ENCODE measurements around the gene POLR2E. TPM values are rescaled to one million over a fixed set of nuclear protein-coding genes. Genes with fewer than 3 reads are reported as not detected.

POLR2E gene
- total RNA-seq, 2 donors from 2014 or later = 24.9 to 78.1 TPM

DNA sequence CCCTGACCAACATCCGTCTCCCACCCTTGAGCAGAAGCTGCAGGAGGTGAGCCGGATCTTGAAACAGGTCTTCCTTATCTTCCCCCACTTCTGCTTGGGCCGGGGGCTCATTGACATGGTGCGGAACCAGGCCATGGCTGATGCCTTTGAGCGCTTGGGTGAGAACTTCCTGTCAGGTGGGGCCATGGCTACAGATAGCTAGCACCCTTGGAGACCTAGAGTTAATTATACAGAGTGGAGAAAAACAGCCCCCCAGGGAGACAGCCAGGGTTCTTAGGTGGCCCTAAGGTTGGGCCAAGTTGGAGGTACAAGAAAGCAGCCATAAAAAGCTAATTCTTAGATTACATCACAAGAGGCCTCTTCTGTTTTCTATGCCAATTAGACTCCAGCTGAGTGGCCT, 37.1 kb downstream of the POLR2E start:
- TF ChIP-seq, protein P1, sequence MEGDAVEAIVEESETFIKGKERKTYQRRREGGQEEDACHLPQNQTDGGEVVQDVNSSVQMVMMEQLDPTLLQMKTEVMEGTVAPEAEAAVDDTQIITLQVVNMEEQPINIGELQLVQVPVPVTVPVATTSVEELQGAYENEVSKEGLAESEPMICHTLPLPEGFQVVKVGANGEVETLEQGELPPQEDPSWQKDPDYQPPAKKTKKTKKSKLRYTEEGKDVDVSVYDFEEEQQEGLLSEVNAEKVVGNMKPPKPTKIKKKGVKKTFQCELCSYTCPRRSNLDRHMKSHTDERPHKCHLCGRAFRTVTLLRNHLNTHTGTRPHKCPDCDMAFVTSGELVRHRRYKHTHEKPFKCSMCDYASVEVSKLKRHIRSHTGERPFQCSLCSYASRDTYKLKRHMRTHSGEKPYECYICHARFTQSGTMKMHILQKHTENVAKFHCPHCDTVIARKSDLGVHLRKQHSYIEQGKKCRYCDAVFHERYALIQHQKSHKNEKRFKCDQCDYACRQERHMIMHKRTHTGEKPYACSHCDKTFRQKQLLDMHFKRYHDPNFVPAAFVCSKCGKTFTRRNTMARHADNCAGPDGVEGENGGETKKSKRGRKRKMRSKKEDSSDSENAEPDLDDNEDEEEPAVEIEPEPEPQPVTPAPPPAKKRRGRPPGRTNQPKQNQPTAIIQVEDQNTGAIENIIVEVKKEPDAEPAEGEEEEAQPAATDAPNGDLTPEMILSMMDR (IDR thresholded peaks at IDR 0.05) = no peak
- no peak for TF ChIP-seq POLR2A (IDR thresholded peaks at IDR 0.05)
- DNase-seq = no peak
- H3K9me3 ChIP-seq = no peaks in the 10 kb centered on the region
- no peak overlapping the region for H3K4me3 ChIP-seq
- 92 to 93% methylated on average over 4 to 5 of the region's 5 CpGs for WGBS, 2 donors
- no peak for ATAC-seq
- intact Hi-C loops (cut with DNase I) = no loop called here
- H3K27ac ChIP-seq = no peak overlapping the region
- no peaks in the 10 kb centered on the region for H3K36me3 ChIP-seq (replicated peaks in 1 of 2; ENCODE audit: insufficient read depth in 1 of 2, low read depth in 2 of 2)
- no peaks in the 10 kb centered on the region for H3K4me1 ChIP-seq
- no peaks in the 10 kb centered on the region for H3K27me3 ChIP-seq

DNA sequence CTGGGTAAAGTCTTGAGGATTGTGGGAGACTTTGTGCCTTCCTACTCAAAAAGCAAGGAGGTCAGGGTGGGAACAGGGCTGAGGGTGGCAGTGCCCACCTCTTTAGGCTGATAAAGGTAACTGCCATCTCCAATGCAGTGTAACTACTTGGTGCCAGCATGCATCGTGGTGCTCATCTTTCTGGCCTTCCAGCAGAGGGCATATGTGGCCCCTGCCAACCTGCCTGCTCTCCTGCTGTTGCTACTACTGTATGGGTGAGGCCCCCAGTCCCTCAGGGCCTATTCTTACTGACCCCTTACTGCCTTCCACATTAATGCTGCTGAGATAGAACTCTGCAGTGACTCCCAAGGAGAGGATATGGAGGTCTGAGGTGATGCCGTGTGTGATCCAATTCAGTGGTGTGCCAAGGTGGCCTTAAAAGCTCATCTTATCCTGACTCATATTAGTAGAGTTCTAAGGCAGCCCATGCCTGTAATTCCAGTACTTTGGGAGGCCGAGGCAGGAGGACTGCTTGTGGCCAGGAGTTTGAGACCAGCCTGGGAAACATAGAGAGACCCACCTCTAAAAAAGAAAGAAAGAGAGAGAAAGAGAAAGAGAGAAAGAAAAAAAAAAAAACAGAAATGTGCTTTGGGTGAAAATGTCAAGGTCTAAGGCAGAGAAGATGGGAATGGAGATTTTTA, 37.9 kb downstream of the POLR2E start:
- Histone ChIP-seq H3K27ac (no peak overlapping the region), H3K4me3 (no peak overlapping the region), H3K4me1 (no peaks in the 10 kb centered on the region), H3K36me3 (replicated peaks in 1 of 2; ENCODE audit: insufficient read depth in 1 of 2, low read depth in 2 of 2) (no peaks in the 10 kb centered on the region), H3K9me3 (no peaks in the 10 kb centered on the region), H3K27me3 (no peaks in the 10 kb centered on the region)
- ATAC-seq (no peak), DNase-seq (no peak)
- TF ChIP-seq, protein P1 (IDR thresholded peaks at IDR 0.05) = no peak
- TF ChIP-seq POLR2A (IDR thresholded peaks at IDR 0.05) = no peak
- WGBS, 2 donors = 53 to 69% methylated on average over 2 to 3 of the region's 3 CpGs
- intact Hi-C loops (cut with DNase I) = no loop called here

- no peak for ATAC-seq
- WGBS, 2 donors = 96 to 97% methylated on average over 9 to 18 of the region's 20 CpGs
- no peak for TF ChIP-seq POLR2A (IDR thresholded peaks at IDR 0.05)
- TF ChIP-seq, protein P1 (IDR thresholded peaks at IDR 0.05) = no peak
Observed at GRCh38 chr19:1055886-1056620, 39.1 kb downstream of the POLR2E start.

DNA sequence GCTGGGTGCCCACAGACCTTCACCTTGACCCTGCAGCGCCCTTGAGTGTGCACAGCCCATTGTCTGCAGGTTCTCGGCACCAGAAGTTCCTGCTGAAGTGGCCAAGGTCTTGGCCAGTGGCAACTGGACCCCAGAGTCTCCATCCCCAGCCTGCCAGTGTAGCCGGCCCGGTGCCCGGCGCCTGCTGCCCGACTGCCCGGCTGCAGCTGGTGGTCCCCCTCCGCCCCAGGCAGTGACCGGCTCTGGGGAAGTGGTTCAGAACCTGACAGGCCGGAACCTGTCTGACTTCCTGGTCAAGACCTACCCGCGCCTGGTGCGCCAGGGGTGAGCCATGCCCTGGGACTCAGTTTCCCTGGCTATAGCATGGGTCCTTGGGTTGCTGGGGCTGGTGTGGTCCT, 40.1 kb downstream of the POLR2E start:
- no peak for TF ChIP-seq POLR2A (IDR thresholded peaks at IDR 0.05)
- TF ChIP-seq, protein P1 (IDR thresholded peaks at IDR 0.05) = no peak
- intact Hi-C loops (cut with DNase I) = no loop called here
- WGBS, 2 donors = 93 to 97% methylated on average over 3 to 11 of the region's 14 CpGs
- Histone ChIP-seq H3K36me3 (replicated peaks in 1 of 2; ENCODE audit: insufficient read depth in 1 of 2, low read depth in 2 of 2) (no peaks in the 10 kb centered on the region), H3K27ac (no peak overlapping the region), H3K4me3 (no peak overlapping the region), H3K4me1 (no peaks in the 10 kb centered on the region), H3K27me3 (no peaks in the 10 kb centered on the region), H3K9me3 (no peaks in the 10 kb centered on the region)
- no peak for DNase-seq
- no peak for ATAC-seq

More at GRCh38 chr19:1055886-1056620, 39.1 kb downstream of the POLR2E start:
- H3K4me3 ChIP-seq = no peak overlapping the region
- DNase-seq = no peak
- no peaks in the 10 kb centered on the region for H3K36me3 ChIP-seq (replicated peaks in 1 of 2; ENCODE audit: insufficient read depth in 1 of 2, low read depth in 2 of 2)
- no peaks in the 10 kb centered on the region for H3K4me1 ChIP-seq
- H3K27ac ChIP-seq = no peak overlapping the region
- intact Hi-C loops (cut with DNase I) = no loop called here
- no peaks in the 10 kb centered on the region for H3K27me3 ChIP-seq
- H3K9me3 ChIP-seq = no peaks in the 10 kb centered on the region

Measured in body of pancreas (tissue), 4 donors.